Erythroblast (primary cell): ENCODE measurements around the gene GNAL.

Experiments
- GATA1 ChIP-seq: IDR thresholded peaks from 2 replicates; pipeline ENCODE4 v1.6.1; 2011; ENCODE audit warnings: low read depth, mild to moderate bottlenecking, control low read depth, low read length, moderate library complexity
- POLR2A ChIP-seq: IDR thresholded peaks from 2 replicates; pipeline ENCODE4 v1.6.1; 2011; ENCODE audit warnings: mild to moderate bottlenecking, low read length

DNA sequence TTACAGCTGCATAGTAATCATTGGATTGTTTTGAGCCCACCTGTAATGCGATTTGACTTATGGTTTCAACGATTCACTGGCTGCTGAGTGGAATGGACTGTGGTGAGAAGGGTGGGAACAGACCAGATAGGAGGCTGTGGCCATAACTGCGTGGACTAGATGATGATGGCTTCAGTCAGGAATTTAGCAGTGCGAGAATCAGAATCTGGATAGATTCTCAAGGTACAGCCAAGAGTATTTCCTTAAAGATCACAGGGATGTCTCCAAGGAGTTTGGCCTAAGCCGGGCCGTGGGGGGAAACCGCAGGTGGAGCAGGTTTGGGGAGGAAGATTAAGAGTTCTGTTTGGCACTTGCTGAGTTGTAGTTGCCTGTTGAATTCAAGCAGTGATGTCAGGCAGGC lies 118.2 kb downstream of the GNAL start:
- no peak for TF ChIP-seq POLR2A
- no peak for TF ChIP-seq GATA1
